Measurements from ENCODE around the gene GMDS.

GMDS gene

GRCh38 chr6:1613688-1614447 lies 631.5 kb downstream of the GMDS start:
- H3K36me3 ChIP-seq (ENCODE audit: control insufficient read depth in 1 of 2, insufficient read depth in 2 of 2, low read length in 2 of 2) = no peaks in the 10 kb centered on the region
- H2AK5ac ChIP-seq (ENCODE audit: low read length) = no peak overlapping the region
- H3K4ac ChIP-seq (ENCODE audit: low read depth, low read length) = no peak overlapping the region
- H3K4me3 ChIP-seq (ENCODE audit: low read depth, low read length) = no peak overlapping the region
- no peak overlapping the region for H3K14ac ChIP-seq (ENCODE audit: low read length)
- H4K12ac ChIP-seq (ENCODE audit: low read depth, low read length) = no peak overlapping the region
- H3K23ac ChIP-seq (ENCODE audit: low read length) = no peak overlapping the region
- H3K9me3 ChIP-seq (ENCODE audit: insufficient read depth, low read depth, low read length) = peaks cover 10% of the 10 kb centered on the region
- peak in 1 of 2 donors; percentile 16 for DNase-seq
- H3K9ac ChIP-seq (ENCODE audit: low read length) = no peak overlapping the region
- H4K91ac ChIP-seq (ENCODE audit: low read depth, low read length) = no peak overlapping the region
- no peaks in the 10 kb centered on the region for H3K79me1 ChIP-seq (ENCODE audit: low read length)
- H3K18ac ChIP-seq (ENCODE audit: low read length) = no peak overlapping the region
- H2BK120ac ChIP-seq (ENCODE audit: insufficient read depth, low read length, poor library complexity) = no peak overlapping the region
- H2AFZ ChIP-seq (ENCODE audit: insufficient read depth, low read length, poor library complexity) = no peak overlapping the region
- no peaks in the 10 kb centered on the region for H3K79me2 ChIP-seq (ENCODE audit: control insufficient read depth, insufficient read depth, low read length, poor library complexity)
- H3K27me3 ChIP-seq (ENCODE audit: insufficient read depth, low read length) = peaks cover 84% of the 10 kb centered on the region
- no peak overlapping the region for H3K27ac ChIP-seq (ENCODE audit: low read depth, low read length)
- H3K4me2 ChIP-seq (ENCODE audit: low read length) = peak overlapping the region; percentile 52
- WGBS (ENCODE audit: extremely low coverage, insufficient coverage, insufficient read length) = no CpG with 5 or more reads among the region's 60 CpGs
- no peak overlapping the region for H2BK5ac ChIP-seq (ENCODE audit: low read depth, low read length, poor library complexity)
- peaks cover 19 to 24% of the 10 kb centered on the region in 2 experiments for H3K4me1 ChIP-seq (ENCODE audit: control insufficient read depth in 1 of 2, insufficient read depth in 2 of 2, low read length in 2 of 2)
- H4K8ac ChIP-seq (ENCODE audit: low read depth, low read length) = no peak overlapping the region
- H2BK12ac ChIP-seq (ENCODE audit: low read length) = no peak overlapping the region

DNA sequence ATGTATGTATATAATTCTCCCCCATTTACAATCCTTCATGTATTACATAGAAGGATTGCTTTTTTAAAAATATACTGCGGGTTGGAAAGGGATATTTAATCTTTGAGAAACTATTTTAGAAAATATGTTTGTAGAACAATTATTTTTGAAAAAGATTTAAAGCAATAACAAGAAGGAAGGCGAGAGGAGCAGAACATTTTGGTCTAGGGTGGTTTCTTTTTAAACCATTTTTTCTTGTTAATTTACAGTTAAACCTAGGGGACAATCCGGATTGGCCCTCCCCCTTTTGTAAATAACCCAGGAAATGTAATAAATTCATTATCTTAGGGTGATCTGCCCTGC lies 632.1 kb downstream of the GMDS start:
- Histone ChIP-seq H3K79me2 (ENCODE audit: control insufficient read depth, insufficient read depth, low read length, poor library complexity) (no peaks in the 10 kb centered on the region), H4K91ac (ENCODE audit: low read depth, low read length) (no peak overlapping the region), H4K8ac (ENCODE audit: low read depth, low read length) (no peak overlapping the region), H3K4me2 (ENCODE audit: low read length) (peak overlapping the region; percentile 52), H3K4me1 (ENCODE audit: control insufficient read depth in 1 of 2, insufficient read depth in 2 of 2, low read length in 2 of 2) (peaks cover 20 to 24% of the 10 kb centered on the region in 2 experiments), H3K36me3 (ENCODE audit: control insufficient read depth in 1 of 2, insufficient read depth in 2 of 2, low read length in 2 of 2) (no peaks in the 10 kb centered on the region), H2BK120ac (ENCODE audit: insufficient read depth, low read length, poor library complexity) (no peak overlapping the region), H3K27ac (ENCODE audit: low read depth, low read length) (no peak overlapping the region), H4K12ac (ENCODE audit: low read depth, low read length) (no peak overlapping the region), H2AK5ac (ENCODE audit: low read length) (no peak overlapping the region), H3K4ac (ENCODE audit: low read depth, low read length) (no peak overlapping the region), H3K4me3 (ENCODE audit: low read depth, low read length) (no peak overlapping the region), H3K18ac (ENCODE audit: low read length) (no peak overlapping the region), H3K9ac (ENCODE audit: low read length) (no peak overlapping the region), H3K14ac (ENCODE audit: low read length) (no peak overlapping the region), H2AFZ (ENCODE audit: insufficient read depth, low read length, poor library complexity) (no peak overlapping the region), H2BK5ac (ENCODE audit: low read depth, low read length, poor library complexity) (no peak overlapping the region), H3K9me3 (ENCODE audit: insufficient read depth, low read depth, low read length) (peaks cover 10% of the 10 kb centered on the region), H3K23ac (ENCODE audit: low read length) (no peak overlapping the region), H2BK12ac (ENCODE audit: low read length) (no peak overlapping the region), H3K27me3 (ENCODE audit: insufficient read depth, low read length) (peaks cover 84% of the 10 kb centered on the region), H3K79me1 (ENCODE audit: low read length) (no peaks in the 10 kb centered on the region)
- no peak for DNase-seq
- WGBS (ENCODE audit: extremely low coverage, insufficient coverage, insufficient read length) = no CpG with 5 or more reads among the region's 3 CpGs

- Histone ChIP-seq H3K4me1 (ENCODE audit: control insufficient read depth in 1 of 2, insufficient read depth in 2 of 2, low read length in 2 of 2) (peaks cover 21 to 25% of the 10 kb centered on the region in 2 experiments), H4K8ac (ENCODE audit: low read depth, low read length) (no peak overlapping the region), H2BK12ac (ENCODE audit: low read length) (no peak overlapping the region), H3K4me3 (ENCODE audit: low read depth, low read length) (no peak overlapping the region), H3K9me3 (ENCODE audit: insufficient read depth, low read depth, low read length) (peaks cover 10% of the 10 kb centered on the region), H2AK5ac (ENCODE audit: low read length) (no peak overlapping the region), H3K23ac (ENCODE audit: low read length) (no peak overlapping the region), H3K4me2 (ENCODE audit: low read length) (no peak overlapping the region), H3K27ac (ENCODE audit: low read depth, low read length) (no peak overlapping the region), H3K4ac (ENCODE audit: low read depth, low read length) (no peak overlapping the region), H3K14ac (ENCODE audit: low read length) (no peak overlapping the region), H4K91ac (ENCODE audit: low read depth, low read length) (no peak overlapping the region), H3K27me3 (ENCODE audit: insufficient read depth, low read length) (peaks cover 84% of the 10 kb centered on the region), H2AFZ (ENCODE audit: insufficient read depth, low read length, poor library complexity) (no peak overlapping the region), H4K12ac (ENCODE audit: low read depth, low read length) (no peak overlapping the region), H3K18ac (ENCODE audit: low read length) (no peak overlapping the region), H2BK5ac (ENCODE audit: low read depth, low read length, poor library complexity) (no peak overlapping the region), H2BK120ac (ENCODE audit: insufficient read depth, low read length, poor library complexity) (no peak overlapping the region), H3K36me3 (ENCODE audit: control insufficient read depth in 1 of 2, insufficient read depth in 2 of 2, low read length in 2 of 2) (no peaks in the 10 kb centered on the region), H3K79me2 (ENCODE audit: control insufficient read depth, insufficient read depth, low read length, poor library complexity) (no peaks in the 10 kb centered on the region), H3K79me1 (ENCODE audit: low read length) (no peaks in the 10 kb centered on the region), H3K9ac (ENCODE audit: low read length) (no peak overlapping the region)
- DNase-seq = peak in 1 of 2 donors; percentile 30
- no CpG with 5 or more reads among the region's 7 CpGs for WGBS (ENCODE audit: extremely low coverage, insufficient coverage, insufficient read length)
Observed at GRCh38 chr6:1612974-1613306, 632.5 kb downstream of the GMDS start.

GRCh38 chr6:1612299-1612973 lies 633.0 kb downstream of the GMDS start:
- Histone ChIP-seq H2BK120ac (ENCODE audit: insufficient read depth, low read length, poor library complexity) (no peak overlapping the region), H3K23ac (ENCODE audit: low read length) (no peak overlapping the region), H3K9ac (ENCODE audit: low read length) (no peak overlapping the region), H3K18ac (ENCODE audit: low read length) (no peak overlapping the region), H3K27ac (ENCODE audit: low read depth, low read length) (no peak overlapping the region), H3K14ac (ENCODE audit: low read length) (no peak overlapping the region), H2BK5ac (ENCODE audit: low read depth, low read length, poor library complexity) (no peak overlapping the region), H4K12ac (ENCODE audit: low read depth, low read length) (no peak overlapping the region), H3K4ac (ENCODE audit: low read depth, low read length) (no peak overlapping the region), H2BK12ac (ENCODE audit: low read length) (no peak overlapping the region), H3K9me3 (ENCODE audit: insufficient read depth, low read depth, low read length) (peaks cover 10% of the 10 kb centered on the region), H2AFZ (ENCODE audit: insufficient read depth, low read length, poor library complexity) (no peak overlapping the region), H3K4me2 (ENCODE audit: low read length) (no peak overlapping the region), H3K36me3 (ENCODE audit: control insufficient read depth in 1 of 2, insufficient read depth in 2 of 2, low read length in 2 of 2) (no peaks in the 10 kb centered on the region), H3K79me1 (ENCODE audit: low read length) (no peaks in the 10 kb centered on the region), H3K4me3 (ENCODE audit: low read depth, low read length) (no peak overlapping the region), H3K27me3 (ENCODE audit: insufficient read depth, low read length) (peaks cover 84% of the 10 kb centered on the region), H3K79me2 (ENCODE audit: control insufficient read depth, insufficient read depth, low read length, poor library complexity) (no peaks in the 10 kb centered on the region), H3K4me1 (ENCODE audit: control insufficient read depth in 1 of 2, insufficient read depth in 2 of 2, low read length in 2 of 2) (peaks cover 24 to 30% of the 10 kb centered on the region in 2 experiments), H4K8ac (ENCODE audit: low read depth, low read length) (no peak overlapping the region), H4K91ac (ENCODE audit: low read depth, low read length) (no peak overlapping the region), H2AK5ac (ENCODE audit: low read length) (no peak overlapping the region)
- no peak for DNase-seq
- no CpG with 5 or more reads among the region's 10 CpGs for WGBS (ENCODE audit: extremely low coverage, insufficient coverage, insufficient read length)
